Peyer's patch (tissue), 4 donors: Measurements from ENCODE around the gene AKR1C2. TPM values are rescaled to one million over a fixed set of nuclear protein-coding genes. Genes with fewer than 3 reads are reported as not detected.
A peak's percentile ranks its signal among the peaks of the same experiment; 100 is the strongest.
"Not testable (repeated sequence)": the region's sequence is repeated elsewhere in the genome, so short reads cannot be mapped to it uniquely, and the experiment has no call there.

Source experiments
- DNase-seq, 3 donors: peaks; one replicate each; pipeline ENCODE4 v3.0.0-alpha.2; 2017 to 2019
- H3K27ac ChIP-seq, 4 donors: fragments of 200-600 bp; sonication (generic); one replicate each; pipeline ENCODE4 v1.5.1; 2016 to 2019
- H3K27me3 ChIP-seq, 2 donors: fragments of 200-600 bp; sonication (generic); one replicate each; pipeline ENCODE4 v1.5.1; 2019
- H3K36me3 ChIP-seq, 3 donors: fragments of 200-600 bp; sonication (generic); one replicate each; pipeline ENCODE4 v1.5.1; 2016 to 2019
- H3K4me1 ChIP-seq, 4 donors: fragments of 200-600 bp; sonication (generic); one replicate each; pipeline ENCODE4 v1.5.1; 2016 to 2019
- H3K4me3 ChIP-seq, 4 donors: fragments of 200-600 bp; sonication (generic); 1 replicate in 3 of 4; 2 replicates in 1 of 4; pipeline ENCODE4 v1.5.1; 2016 to 2019; ENCODE audit warnings: mild to moderate bottlenecking in 1 of 4
- H3K9me3 ChIP-seq, 4 donors: fragments of 200-600 bp; sonication (generic); one replicate each; pipeline ENCODE4 v1.5.1; 2016 to 2019; ENCODE audit warnings: mild to moderate bottlenecking in 1 of 4
- POLR2A ChIP-seq, 2 donors: fragments of 450-650 bp; IDR thresholded peaks; one replicate each; pipeline ENCODE4 v1.5.1; 2017; ENCODE audit warnings: antibody characterized with exemption in 2 of 2, mild to moderate bottlenecking in 2 of 2, moderate library complexity in 2 of 2
- total RNA-seq, 4 donors: library from RNA; depleted of rRNA; stranded (reverse); fragments of >200 nt; gene quantifications; one replicate each; pipeline ENCODE4 v1.1.0, GENCODE V29; 2016
- TF ChIP-seq, protein P1 (sequence below), 6 experiments: fragments of 450-650 bp in 4 of 6; fragments of 200-600 bp in 2 of 6; sonication (generic) in 1 of 6; IDR thresholded peaks; one replicate each; pipeline ENCODE4 v1.5.1; 2017 to 2019; ENCODE audit warnings: antibody characterized with exemption in 6 of 6, mild to moderate bottlenecking in 3 of 6, moderate library complexity in 1 of 6

AKR1C2 gene
- total RNA-seq, 4 donors from 2014 or later = 22.7 to 95.4 (median 45.2) TPM

- no peak for DNase-seq
- H3K36me3 ChIP-seq = no peaks in the 10 kb centered on the region
- no peaks in the 10 kb centered on the region for H3K27me3 ChIP-seq
- no peak for TF ChIP-seq POLR2A (IDR thresholded peaks at IDR 0.05)
- TF ChIP-seq, protein P1, sequence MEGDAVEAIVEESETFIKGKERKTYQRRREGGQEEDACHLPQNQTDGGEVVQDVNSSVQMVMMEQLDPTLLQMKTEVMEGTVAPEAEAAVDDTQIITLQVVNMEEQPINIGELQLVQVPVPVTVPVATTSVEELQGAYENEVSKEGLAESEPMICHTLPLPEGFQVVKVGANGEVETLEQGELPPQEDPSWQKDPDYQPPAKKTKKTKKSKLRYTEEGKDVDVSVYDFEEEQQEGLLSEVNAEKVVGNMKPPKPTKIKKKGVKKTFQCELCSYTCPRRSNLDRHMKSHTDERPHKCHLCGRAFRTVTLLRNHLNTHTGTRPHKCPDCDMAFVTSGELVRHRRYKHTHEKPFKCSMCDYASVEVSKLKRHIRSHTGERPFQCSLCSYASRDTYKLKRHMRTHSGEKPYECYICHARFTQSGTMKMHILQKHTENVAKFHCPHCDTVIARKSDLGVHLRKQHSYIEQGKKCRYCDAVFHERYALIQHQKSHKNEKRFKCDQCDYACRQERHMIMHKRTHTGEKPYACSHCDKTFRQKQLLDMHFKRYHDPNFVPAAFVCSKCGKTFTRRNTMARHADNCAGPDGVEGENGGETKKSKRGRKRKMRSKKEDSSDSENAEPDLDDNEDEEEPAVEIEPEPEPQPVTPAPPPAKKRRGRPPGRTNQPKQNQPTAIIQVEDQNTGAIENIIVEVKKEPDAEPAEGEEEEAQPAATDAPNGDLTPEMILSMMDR (IDR thresholded peaks at IDR 0.05) = no peak
- H3K4me1 ChIP-seq = no peaks in the 10 kb centered on the region
- no peaks in the 10 kb centered on the region for H3K9me3 ChIP-seq
- no peak overlapping the region for H3K4me3 ChIP-seq
- H3K27ac ChIP-seq = no peak overlapping the region
Measured at GRCh38 chr10:4980793-4981192, 22.9 kb downstream of the AKR1C2 start.

- TF ChIP-seq POLR2A (IDR thresholded peaks at IDR 0.05) = no peak
- TF ChIP-seq, protein P1 (IDR thresholded peaks at IDR 0.05) = no peak
- no peak overlapping the region for H3K27ac ChIP-seq
- no peaks in the 10 kb centered on the region for H3K9me3 ChIP-seq
- H3K36me3 ChIP-seq = no peaks in the 10 kb centered on the region
- DNase-seq = no peak
- H3K4me3 ChIP-seq = no peak overlapping the region
- no peaks in the 10 kb centered on the region for H3K4me1 ChIP-seq
- H3K27me3 ChIP-seq = no peaks in the 10 kb centered on the region
Measured at GRCh38 chr10:4978870-4979269, 24.8 kb downstream of the AKR1C2 start.

DNA sequence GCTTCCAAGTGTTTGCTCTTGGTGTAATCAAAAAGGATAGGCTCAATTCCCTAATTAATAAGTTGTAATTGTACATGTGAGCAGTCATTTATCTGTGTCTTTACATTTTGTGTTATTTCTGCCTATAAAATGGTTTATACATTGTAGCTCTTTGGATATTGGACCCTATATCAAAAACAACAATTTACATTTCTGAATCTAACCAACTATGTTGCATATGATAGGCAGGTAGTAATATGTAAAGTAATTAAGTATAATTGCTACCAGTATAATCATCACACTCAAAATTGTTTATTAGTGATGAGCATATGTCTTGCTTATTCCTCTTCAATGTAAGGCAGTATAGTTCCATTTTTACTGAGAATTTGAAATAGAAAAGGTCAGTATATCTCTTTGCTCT lies 26.6 kb downstream of the AKR1C2 start:
- TF ChIP-seq, protein P1 (IDR thresholded peaks at IDR 0.05) = no peak
- TF ChIP-seq POLR2A (IDR thresholded peaks at IDR 0.05) = no peak
- Histone ChIP-seq H3K4me3 (no peak overlapping the region), H3K4me1 (no peaks in the 10 kb centered on the region), H3K27me3 (no peaks in the 10 kb centered on the region), H3K27ac (no peak overlapping the region), H3K9me3 (no peaks in the 10 kb centered on the region), H3K36me3 (no peaks in the 10 kb centered on the region)
- DNase-seq = no peak

GRCh38 chr10:4974400-4974799 lies 29.3 kb downstream of the AKR1C2 start:
- not testable (repeated sequence) for H3K36me3 ChIP-seq, H3K27ac ChIP-seq, DNase-seq

GRCh38 chr10:4973294-4973693 lies 30.4 kb downstream of the AKR1C2 start:
- H3K9me3 ChIP-seq, H3K36me3 ChIP-seq, H3K27me3 ChIP-seq, H3K4me1 ChIP-seq, H3K27ac ChIP-seq, H3K4me3 ChIP-seq, DNase-seq: not testable (repeated sequence)

More at GRCh38 chr10:4974400-4974799, 29.3 kb downstream of the AKR1C2 start:
- not testable (repeated sequence) for H3K9me3 ChIP-seq, H3K4me3 ChIP-seq, H3K4me1 ChIP-seq, H3K27me3 ChIP-seq

GRCh38 chr10:4972369-4973142 lies 31.1 kb downstream of the AKR1C2 start:
- not testable (repeated sequence) for DNase-seq, H3K36me3 ChIP-seq, H3K27me3 ChIP-seq, H3K9me3 ChIP-seq, H3K4me3 ChIP-seq, H3K27ac ChIP-seq, H3K4me1 ChIP-seq

DNA sequence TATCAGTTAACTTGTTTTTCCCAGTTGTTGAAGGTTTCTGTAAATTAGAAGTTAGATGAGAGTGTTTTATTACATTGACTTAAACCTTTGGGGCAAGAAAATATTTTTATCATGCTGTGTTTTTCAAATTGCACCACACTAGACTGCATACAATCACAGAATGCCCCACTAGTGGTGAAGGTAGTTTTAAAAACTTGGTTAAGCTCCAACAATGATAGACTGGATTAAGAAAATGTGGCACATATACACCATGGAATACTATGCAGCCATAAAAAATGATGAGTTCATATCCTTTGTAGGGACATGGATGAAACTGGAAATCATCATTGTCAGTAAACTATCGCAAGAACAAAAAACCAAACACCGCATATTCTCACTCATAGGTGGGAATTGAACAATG lies 33.3 kb downstream of the AKR1C2 start:
- H3K27ac ChIP-seq, DNase-seq, H3K4me1 ChIP-seq: not testable (repeated sequence)

DNA sequence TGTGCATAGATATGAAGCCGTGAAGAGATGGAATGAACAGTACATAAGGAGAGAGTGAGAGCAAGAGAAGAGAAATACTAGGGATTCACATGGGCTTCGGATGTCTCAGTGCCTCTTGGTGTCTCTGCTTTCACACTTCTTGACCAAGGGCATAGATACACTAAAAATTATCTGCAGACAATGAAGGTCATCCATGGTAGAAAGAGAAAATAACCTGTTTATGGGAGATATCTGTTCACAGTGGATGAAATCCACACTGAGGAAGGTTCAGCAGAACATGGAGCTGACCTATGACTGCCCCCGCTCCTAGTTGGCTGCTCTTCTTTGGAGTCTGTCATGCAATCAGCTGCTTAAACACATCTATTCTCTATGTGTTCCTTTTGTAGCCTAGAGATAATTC lies 34.4 kb downstream of the AKR1C2 start:
- H3K27ac ChIP-seq, H3K9me3 ChIP-seq, DNase-seq, H3K27me3 ChIP-seq, H3K4me1 ChIP-seq, H3K4me3 ChIP-seq, H3K36me3 ChIP-seq: not testable (repeated sequence)

More for the DNA sequence above, 33.3 kb downstream of the AKR1C2 start:
- not testable (repeated sequence) for H3K27me3 ChIP-seq, H3K4me3 ChIP-seq, H3K9me3 ChIP-seq, H3K36me3 ChIP-seq

DNA sequence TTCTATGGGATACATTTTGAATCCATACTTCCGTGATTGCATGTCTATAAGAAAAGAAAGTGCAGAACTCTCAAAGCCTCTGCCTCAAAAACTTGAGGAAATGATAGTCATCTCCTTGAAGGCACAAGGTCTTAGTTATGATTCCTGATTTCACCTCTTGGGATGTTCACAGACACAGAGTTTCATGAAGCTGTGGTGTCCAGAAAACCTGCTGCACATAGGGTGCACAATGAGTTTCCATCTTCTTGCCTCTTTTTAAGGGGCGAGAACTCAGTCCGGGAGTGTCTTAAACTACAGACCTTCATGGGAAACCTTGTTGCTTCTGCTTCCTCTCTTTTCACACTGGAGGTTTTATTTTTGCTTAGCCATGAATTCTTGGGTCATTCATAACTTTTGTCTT lies 36.5 kb downstream of the AKR1C2 start:
- H3K36me3 ChIP-seq, DNase-seq, H3K4me3 ChIP-seq, H3K4me1 ChIP-seq, H3K9me3 ChIP-seq, H3K27me3 ChIP-seq, H3K27ac ChIP-seq: not testable (repeated sequence)

DNA sequence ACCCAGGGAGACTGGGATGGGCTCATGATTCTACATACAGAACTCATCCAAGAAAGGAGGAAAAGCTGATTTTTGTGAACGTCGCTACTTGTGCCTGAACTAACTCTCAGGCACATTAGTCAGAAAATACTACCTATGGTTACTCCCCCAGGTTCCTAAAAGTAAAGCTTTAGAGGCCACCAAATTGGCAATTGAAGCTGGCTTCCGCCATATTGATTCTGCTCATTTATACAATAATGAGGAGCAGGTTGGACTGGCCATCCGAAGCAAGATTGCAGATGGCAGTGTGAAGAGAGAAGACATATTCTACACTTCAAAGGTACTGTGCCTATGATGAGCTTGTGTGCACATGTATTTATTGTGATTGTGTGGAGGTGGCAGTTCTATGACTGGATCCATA lies 37.9 kb downstream of the AKR1C2 start:
- H3K4me3 ChIP-seq, H3K27ac ChIP-seq, H3K36me3 ChIP-seq, DNase-seq, H3K4me1 ChIP-seq, H3K9me3 ChIP-seq, H3K27me3 ChIP-seq: not testable (repeated sequence)

DNA sequence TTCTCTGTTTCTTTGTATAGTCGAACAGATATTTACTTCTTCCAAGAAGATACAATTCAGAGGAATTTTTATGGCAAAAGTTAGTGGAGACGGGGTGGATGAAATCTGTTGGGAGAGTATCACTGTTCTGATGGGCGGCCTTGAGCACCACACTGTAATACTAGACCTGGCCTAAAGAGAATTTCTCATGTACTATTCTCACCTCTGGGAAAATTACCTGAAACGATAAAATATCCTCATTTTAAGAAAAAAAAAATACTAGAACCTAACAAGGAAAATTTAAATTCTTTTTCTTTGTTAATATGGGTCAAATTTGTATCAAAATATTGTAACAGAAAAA lies 39.9 kb downstream of the AKR1C2 start:
- H3K4me1 ChIP-seq, H3K27ac ChIP-seq, H3K9me3 ChIP-seq, DNase-seq, H3K27me3 ChIP-seq, H3K36me3 ChIP-seq: not testable (repeated sequence)
- peak overlapping the region in 2 of 4 donors; percentile 21 to 30 for H3K4me3 ChIP-seq
